ENCODE measurements around the gene TRPM7. TPM values are rescaled to one million over a fixed set of nuclear protein-coding genes. Genes with fewer than 3 reads are reported as not detected.

TRPM7 gene
- total RNA-seq, 1 experiment from 2014 or later, result 35.1 TPM

DNA sequence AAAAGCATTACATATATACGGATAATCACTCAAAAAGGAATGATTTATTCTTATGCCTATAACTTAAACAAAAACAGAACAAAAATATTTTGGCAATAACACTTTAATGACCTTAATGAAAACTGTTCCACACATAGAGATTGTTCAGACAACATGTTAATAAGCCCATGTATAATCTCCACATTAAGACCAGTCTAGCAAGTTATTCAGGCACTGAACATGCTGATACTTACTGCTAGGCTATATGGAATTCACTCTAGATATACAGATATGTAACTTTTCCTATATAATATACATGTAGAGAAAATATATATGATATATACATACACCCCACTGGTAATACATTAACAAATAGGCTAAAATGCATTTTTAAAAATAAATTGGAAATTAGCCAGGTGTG lies 96.3 kb downstream of the TRPM7 start:
- Histone ChIP-seq H3K23ac (ENCODE audit: insufficient read length, low read depth, low read length) (no peak overlapping the region), H2AK5ac (ENCODE audit: insufficient read length, low read length) (no peak overlapping the region), H3K56ac (ENCODE audit: insufficient read length, low read depth, low read length) (no peak overlapping the region), H3K14ac (ENCODE audit: insufficient read depth, low read length) (no peak overlapping the region), H4K8ac (replicated peaks; ENCODE audit: insufficient read length, low read depth, low read length) (no peak overlapping the region), H3K23me2 (ENCODE audit: insufficient read length, low read depth, low read length, poor library complexity, severe bottlenecking) (no peaks in the 10 kb centered on the region), H3K79me2 (ENCODE audit: insufficient read depth, low read length) (no peaks in the 10 kb centered on the region), H3K27ac (ENCODE audit: insufficient read length, low read depth, low read length) (no peak overlapping the region), H3K4me2 (ENCODE audit: insufficient read depth, insufficient read length, low read length) (no peak overlapping the region), H2BK12ac (ENCODE audit: insufficient read length, low read depth, low read length) (no peak overlapping the region), H3K4me1 (ENCODE audit: insufficient read depth, low read length) (no peaks in the 10 kb centered on the region), H4K20me1 (ENCODE audit: control insufficient read depth, insufficient read depth, insufficient read length) (no peaks in the 10 kb centered on the region), H3K18ac (ENCODE audit: insufficient read length, low read depth, low read length) (no peak overlapping the region), H2BK120ac (ENCODE audit: low read depth, low read length, poor library complexity, severe bottlenecking) (no peak overlapping the region), H4K5ac (ENCODE audit: insufficient read length, low read depth, low read length) (no peak overlapping the region), H2BK15ac (ENCODE audit: low read depth, low read length) (no peak overlapping the region), H3T11ph (ENCODE audit: low read length) (no peak overlapping the region), H4K91ac (ENCODE audit: insufficient read length, low read depth, low read length) (no peak overlapping the region), H3K79me1 (ENCODE audit: insufficient read depth, low read depth, low read length, poor library complexity, severe bottlenecking) (no peaks in the 10 kb centered on the region), H2AFZ (ENCODE audit: low read length) (no peak overlapping the region), H3K27me3 (ENCODE audit: insufficient read depth, low read length) (no peaks in the 10 kb centered on the region), H3K9ac (ENCODE audit: extremely low read depth, insufficient read length, low read length) (no peak overlapping the region), H3K9me3 (ENCODE audit: control insufficient read depth, low read depth, low read length) (no peaks in the 10 kb centered on the region), H2BK20ac (ENCODE audit: low read depth, low read length, poor library complexity, severe bottlenecking) (no peak overlapping the region), H2BK5ac (ENCODE audit: insufficient read length, low read length) (no peak overlapping the region), H3K4ac (ENCODE audit: low read depth, low read length) (no peak overlapping the region)
- TF ChIP-seq CTCF (conservative IDR thresholded peaks at IDR 0.05), result no peak
- WGBS (ENCODE audit: extremely low coverage, insufficient read length, low lambda C conversion rate), result no CpG with 5 or more reads among the region's 1 CpG
- no peak for DNase-seq
- Mint-ChIP-seq H3K9me3 (no peaks in the 10 kb centered on the region), H3K36me3 (ENCODE audit: insufficient read depth in 1 of 3, low read depth in 3 of 3) (peaks cover 1 to 64% (median 58%) of the 10 kb centered on the region in 3 experiments; a peak in 5 of 7 replicates), H3K4me3 (no peak overlapping the region), H3K27me3 (ENCODE audit: low read depth) (no peaks in the 10 kb centered on the region), H3K4me1 (no peaks in the 10 kb centered on the region), H3K27ac (no peak overlapping the region)
